ENCODE data around the gene ARL3.
"Not testable (repeated sequence)": the region's sequence is repeated elsewhere in the genome, so short reads cannot be mapped to it uniquely, and the experiment has no call there.

The ARL3 gene, protein sequence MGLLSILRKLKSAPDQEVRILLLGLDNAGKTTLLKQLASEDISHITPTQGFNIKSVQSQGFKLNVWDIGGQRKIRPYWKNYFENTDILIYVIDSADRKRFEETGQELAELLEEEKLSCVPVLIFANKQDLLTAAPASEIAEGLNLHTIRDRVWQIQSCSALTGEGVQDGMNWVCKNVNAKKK

DNA sequence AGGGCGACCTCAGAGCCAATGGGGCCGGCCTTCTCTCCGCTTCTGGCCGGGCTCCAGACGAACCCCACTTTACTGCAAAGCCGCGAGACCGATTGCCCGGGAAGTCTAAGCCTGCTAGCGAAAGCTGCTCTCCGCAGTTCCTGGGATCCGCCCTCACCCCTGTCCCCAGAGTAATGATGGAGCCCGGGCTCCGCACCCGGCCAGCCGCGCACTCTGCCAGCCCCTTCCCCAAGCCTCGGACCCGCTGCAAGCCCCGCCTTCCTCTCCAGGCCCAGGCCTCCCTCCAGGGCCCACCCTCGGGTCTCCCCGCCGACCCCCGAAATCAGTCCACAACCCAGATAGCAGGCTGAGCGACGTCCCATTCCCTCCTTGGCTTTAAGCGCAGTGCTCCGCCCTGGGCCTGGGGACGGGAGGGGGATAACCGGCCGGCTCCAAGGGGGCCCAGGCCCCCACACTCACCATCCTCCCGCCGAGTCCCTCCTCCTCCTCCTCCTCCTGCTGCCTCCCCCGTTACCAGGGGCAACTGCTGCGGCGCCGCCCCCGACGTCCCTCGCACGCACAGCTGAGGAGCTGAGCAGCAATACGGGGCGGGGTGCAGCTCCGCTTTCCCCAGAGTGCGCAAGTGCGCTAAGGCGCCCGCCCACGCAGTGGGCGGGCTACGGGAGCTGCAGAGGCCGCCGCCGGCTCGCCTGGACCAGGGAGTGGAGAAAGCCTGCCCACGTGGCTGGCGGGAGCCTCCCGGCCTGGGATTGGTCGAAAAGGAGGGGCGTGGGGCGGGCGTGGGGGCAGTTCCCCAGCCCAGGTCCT is at the start of gene ARL3:
ARL3 (minus strand) TSS at position 584 of the 807 bp plus-strand sequence; CDS start at position 462, 122 bp downstream.
- DNase-seq (ENCODE audit: low read depth in 2 of 3, low spot score in 1 of 3): peak; percentile 94 to 99 (median 98)

DNA sequence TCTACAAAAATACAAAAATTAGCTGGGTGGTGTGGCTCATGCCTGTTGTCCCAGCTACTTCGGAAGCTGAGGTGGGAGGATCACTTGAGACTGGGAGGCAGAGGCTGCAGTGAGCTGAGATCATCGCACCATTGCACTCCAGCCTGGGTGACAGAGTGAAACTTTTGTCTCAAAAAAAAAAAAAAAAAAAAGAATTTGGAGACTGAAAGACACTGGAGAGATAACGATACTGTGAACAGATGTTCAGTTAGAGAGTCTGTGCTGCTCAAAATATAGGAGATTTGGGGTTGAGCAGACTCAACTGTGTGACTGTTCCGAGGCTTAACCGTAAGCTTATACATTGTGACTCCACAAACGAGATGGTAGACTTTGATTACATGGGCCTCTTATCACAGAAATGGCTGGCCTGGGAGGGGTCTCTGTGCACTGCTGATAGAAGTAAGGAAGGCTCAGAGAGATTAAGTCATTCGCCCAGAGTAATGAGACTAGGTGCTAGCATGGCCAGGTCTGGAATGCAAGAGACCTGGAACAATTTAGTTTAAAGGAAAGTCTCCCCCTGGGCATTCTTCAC is 48.9 kb upstream of the ARL3 start:
- DNase-seq (ENCODE audit: low read depth in 2 of 3, low spot score in 1 of 3): no peak

DNA sequence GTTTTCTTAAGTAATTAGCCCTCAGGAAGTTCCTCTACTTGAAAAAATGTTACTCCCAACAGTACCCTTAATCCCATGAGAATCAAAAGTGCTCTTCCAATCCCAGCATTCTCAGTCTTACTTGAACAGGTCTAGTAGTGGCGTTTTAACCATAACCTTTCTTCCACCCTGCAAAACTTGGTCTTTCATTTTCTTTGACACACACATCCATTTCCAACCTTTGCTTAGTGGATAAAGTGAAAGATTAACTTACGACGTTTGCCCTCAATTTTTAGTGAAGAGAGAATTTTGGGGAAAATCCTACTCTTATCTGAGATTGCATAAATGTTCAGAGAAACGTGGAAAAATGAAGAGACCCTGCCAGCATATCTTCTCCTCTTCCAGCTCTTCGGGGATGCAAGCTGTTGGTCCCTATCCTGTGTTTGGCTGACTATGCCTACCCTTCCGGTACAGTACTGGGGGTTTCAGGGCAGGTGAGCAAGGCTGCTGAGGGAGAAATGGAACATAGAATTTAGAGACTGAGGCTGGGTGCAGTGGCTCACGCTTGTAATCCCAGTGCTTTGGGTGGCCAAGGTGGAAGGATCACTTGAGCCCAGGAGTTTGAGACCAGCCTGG is 48.3 kb upstream of the ARL3 start:
- no peak for DNase-seq (ENCODE audit: low read depth in 2 of 3, low spot score in 1 of 3)

DNA sequence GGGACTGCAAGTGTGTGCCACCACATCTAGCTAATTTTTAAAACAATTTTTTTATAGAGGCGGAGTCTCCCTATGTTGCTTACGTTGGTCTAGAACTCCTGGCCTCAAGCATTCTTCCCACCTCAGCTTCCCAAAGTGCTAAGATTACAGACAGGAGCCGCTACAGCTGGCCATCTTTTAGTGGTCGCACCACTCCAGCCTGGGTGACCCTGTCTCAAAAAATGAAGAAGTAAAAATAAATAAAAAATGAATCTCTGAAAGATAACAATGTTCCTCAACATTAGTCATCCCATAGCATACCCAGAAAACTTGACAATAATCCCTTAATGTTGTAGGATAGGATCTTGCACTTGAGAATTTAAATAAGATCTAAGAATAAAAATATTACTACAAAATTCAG is 47.8 kb upstream of the ARL3 start:
- DNase-seq (ENCODE audit: low read depth in 2 of 3, low spot score in 1 of 3): no peak

DNA sequence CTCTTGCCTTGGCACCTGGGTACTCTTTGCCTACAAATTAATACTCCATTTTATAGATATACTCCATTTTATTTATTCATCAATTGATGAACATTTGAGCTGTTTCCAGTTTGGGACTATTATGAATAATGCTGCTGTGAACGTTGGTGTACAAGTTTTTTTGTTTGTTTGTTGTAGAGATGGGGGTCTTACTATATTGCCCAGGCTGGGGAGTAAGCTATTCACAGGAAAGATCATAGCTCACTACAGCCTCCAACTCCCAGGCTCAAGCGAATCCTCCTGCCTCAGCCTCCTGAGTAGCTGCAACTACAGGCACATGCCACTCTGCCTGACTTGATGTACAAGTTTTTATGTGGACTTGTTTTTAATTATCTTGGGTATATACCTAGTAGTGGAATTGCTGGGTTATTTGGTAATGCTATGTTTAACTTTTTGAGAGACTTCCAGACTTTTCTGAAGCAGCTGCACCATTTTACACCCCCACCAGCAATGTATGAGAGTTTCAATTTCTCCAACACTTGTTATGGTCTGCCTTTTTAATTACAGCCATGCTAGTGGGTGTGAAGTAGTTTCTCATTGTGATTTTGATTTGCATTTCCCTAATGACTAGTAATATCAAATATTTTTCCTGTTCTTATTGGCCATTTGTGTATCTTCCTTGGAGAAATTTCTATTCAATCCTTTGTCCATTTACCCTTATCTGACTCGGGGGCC is 45.5 kb upstream of the ARL3 start:
- DNase-seq (ENCODE audit: low read depth in 2 of 3, low spot score in 1 of 3): no peak

DNA sequence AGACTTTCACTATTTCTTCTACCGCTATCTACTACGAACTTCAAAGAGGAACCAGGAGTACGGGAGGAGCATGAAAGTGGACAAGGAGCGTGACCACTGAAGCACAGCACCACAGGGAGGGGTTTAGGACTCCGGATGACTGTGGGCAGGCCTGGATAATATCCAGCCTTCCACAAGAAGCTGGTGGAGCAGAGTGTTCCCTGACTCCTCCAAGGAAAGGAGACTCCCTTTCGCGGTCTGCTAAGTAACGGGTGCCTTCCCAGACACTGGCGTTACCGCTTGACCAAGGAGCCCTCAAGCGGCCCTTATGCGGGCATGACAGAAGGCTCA is 44.7 kb upstream of the ARL3 start:
- DNase-seq (ENCODE audit: low read depth in 2 of 3, low spot score in 1 of 3): not testable (repeated sequence)

DNA sequence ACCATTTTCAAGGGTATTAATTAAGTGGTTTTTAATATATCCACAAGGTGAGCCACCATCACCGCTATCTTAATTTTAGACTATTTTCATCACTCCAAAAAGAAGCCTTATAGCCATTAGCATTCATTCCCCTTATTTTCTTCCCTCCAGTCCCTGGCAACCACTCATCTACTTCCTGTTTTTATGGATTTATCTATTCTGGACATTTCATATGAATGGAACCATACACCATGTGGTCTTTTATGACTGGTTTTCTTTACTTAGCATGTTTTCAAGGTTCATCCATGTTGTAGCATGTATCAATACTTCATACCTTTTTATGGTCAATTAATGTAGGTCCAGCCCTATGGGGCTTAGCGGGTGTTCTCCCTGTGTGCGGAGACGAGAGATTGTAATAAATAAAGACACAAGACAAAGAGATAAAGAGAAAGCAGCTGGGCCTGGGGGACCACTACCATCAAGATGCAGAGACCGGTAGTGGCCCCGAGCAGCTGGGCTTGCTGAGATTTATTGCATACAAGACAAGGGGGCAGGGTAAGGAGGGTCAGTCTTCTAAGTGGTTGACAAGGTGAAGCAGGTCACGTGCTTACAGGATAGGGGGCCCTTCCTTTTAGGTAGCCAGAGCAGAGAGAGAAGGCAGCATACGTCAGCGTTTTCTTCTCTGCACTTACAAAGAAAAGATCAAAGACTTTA is 44.2 kb upstream of the ARL3 start:
- no peak for DNase-seq (ENCODE audit: low read depth in 2 of 3, low spot score in 1 of 3)

DNA sequence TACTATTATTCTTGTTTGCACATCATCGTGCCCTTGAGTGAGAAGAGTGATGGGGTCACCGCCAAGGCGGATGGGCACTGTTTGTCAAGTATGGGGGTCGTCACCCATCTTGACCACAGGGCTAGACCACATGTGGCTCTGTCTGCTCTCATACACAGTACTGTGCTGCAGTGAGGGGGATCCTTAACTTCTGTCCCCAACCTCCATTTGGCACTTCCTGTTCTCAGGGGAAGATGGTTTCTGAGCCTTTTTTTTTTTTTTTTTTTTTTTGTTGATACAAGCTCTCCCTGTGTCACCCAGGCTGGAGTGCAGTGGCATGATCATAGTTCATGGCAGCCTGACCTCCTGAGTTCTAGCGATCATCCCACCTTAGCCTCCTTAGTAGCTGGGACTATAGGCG is 43.1 kb upstream of the ARL3 start:
- no peak for DNase-seq (ENCODE audit: low read depth in 2 of 3, low spot score in 1 of 3)

DNA sequence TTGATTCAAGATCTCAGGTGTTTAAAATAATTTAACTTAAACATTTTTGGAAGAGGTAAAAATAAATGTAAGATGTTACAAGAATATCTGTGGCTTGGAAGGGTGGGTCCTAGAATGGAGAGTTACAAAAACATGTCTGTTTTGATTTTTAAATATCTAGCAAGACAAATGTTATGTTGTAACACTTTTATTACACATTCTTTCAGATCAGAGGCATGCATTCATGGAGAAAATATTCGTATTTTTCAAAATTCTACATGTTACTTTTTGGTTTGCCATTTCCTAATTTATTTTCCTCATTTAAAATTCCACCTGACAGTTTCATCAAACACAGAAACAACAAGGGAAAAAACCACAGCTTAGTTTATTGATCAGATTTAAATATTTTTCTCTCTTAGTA is 39.5 kb upstream of the ARL3 start:
- DNase-seq (ENCODE audit: low read depth in 2 of 3, low spot score in 1 of 3): no peak

DNA sequence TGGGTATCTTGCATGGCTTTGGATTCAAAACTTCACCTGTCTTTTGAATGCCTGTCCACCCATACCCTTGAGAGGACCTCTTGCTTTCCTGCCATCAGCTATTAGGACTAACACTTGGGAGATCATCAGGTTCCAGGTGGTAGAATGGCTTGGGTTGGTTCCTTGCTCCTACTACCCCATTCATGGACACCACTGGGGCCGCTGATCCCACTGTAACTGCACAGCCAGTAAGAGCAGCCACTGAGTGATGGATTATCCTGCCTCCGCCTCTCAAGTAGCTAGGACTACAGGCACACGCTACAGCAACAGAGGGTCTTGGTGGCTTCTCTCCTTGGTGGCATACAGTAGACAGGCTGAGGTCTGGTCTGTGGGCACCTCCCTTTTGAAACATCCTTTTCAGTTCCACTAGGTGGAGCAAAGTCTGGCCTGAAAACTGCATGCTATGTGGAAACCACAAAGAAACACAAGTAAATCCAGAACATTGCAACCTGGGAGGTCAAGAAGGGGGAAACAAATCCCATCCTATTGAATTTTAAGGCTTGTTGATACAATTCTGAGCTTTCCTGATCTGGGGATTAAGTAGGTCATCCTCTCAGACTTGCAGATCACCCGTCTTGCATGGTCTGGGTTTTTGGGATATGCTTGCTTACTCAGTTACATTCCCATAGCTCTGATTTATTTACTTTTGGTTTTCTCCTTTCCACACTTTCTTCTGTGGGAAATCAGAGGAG is 38.9 kb upstream of the ARL3 start:
- no peak for DNase-seq (ENCODE audit: low read depth in 2 of 3, low spot score in 1 of 3)

DNA sequence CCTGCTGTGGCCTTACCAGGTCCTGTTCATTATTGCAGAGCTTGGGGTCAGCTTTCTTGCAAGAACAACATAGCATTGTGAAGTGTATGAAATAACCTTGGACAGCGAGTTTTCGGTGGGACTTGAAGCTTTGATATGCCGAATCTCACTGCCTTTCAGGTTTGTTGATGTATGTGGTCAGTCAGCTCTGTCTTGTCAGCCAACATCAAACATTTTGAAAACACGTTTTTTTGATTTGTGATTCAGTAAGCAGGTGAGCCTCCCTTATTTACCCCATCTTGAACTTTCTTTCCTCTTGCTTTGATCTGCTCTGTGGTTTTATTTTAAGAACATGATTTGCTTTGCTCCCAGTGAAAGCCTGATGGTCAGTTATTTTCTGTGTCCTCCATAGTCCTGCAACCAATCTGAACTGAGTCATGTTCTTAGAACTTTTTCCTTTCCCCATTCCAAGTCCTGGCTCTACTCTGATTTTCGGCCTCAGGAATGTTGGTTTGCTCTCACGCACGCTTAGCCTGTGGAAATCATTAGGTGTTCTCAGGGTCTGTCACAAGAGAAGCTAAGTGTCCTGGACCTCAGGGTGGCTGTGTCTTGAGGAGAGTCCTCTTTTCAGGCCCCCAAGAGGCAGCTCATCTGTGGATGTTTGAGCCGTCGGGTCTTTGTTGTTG is 38.2 kb upstream of the ARL3 start:
- DNase-seq (ENCODE audit: low read depth in 2 of 3, low spot score in 1 of 3): no peak

DNA sequence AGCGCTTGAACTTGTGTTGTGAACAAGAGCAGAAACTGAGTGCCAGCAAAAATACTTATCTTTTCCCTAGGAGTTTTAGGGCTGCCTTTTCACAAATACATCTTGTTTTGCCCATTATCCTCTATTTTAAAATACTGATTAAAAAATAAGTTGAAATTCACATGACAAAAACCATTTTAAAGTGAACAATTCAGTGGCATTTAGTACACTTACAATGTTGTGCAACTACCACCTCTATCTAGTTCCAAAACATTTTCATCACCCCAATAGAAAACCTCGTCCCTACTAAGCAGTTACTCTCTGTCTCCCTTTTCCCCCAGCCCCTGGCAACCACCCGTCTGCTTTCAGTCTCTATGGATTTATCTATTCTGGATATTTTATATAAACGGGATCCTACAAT is 31.0 kb upstream of the ARL3 start:
- DNase-seq (ENCODE audit: low read depth in 2 of 3, low spot score in 1 of 3): no peak

DNA sequence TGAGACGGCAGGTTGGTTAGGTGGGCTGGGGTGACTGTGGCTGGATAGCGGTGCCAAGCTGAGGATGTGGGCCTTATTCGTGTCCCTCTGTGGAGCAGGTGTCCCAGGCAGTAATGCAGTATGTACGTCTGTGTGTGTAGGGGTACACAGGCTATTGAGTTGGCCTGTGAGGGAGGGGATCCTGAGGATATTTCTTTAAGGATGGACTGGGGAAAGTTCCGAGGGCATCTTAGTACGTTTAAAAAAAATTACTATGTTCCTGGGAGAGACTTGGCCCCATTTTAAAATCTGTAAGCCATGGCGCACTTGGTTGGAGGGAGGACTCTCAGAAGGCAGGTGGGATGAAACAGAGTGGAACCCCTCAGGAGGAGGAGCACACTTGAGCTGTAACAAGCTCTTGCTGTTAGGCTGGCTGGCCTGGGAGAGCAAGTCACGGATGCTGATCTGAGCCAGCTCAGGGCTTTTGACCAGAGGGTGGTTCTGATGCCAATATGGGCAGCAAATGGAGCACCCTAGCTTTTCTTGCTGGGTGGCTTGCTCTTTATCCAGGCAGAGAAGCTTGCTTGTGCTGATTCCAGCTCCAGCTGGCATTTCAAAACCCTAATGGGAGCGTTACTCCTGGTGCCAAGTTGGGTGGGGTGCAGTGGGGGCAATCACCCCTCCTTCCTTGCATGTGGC is 30.3 kb upstream of the ARL3 start:
- DNase-seq (ENCODE audit: low read depth in 2 of 3, low spot score in 1 of 3): no peak

DNA sequence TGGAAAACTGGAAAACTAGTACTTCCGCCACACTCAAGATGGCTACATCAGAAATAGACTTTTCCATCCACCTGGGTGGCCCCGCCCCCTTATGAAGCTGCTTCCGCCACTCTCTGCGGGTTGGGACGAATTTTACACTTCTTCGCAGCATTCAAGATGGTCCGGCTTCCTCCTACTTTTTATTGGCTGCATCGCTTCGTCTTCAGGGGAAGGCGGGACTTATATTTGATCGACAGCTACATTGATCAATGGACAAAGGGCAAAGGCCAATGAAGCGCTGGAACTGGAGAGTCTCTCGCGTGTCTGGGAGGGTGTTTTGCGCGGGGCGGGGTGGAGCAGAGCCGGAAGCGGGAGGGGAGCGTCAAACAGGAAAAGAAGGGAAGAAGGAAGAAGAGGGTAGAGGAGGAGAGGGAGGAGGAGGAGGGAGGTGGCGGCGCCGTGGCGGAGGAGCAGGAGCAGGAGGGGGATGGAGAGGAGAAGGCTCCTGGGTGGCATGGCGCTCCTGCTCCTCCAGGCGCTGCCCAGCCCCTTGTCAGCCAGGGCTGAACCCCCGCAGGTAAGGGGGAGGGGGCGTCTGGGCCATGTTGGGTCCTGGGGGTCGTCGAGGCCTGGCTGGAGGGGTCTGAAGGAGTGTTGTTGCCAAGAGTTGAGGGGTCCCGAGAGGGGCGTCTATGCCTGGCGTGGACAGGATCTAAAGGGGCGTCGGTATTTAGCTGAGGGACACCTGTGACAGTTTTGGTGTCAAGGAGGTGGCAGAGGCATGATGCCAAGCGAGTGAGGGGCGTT is 29.6 kb upstream of the ARL3 start, which contains the start of gene WBP1L:
WBP1L (plus strand) TSS at position 361 of the 786 bp plus-strand sequence; CDS start at position 467, 106 bp downstream.
- peak; percentile 87 to 97 (median 94) for DNase-seq (ENCODE audit: low read depth in 2 of 3, low spot score in 1 of 3)

DNA sequence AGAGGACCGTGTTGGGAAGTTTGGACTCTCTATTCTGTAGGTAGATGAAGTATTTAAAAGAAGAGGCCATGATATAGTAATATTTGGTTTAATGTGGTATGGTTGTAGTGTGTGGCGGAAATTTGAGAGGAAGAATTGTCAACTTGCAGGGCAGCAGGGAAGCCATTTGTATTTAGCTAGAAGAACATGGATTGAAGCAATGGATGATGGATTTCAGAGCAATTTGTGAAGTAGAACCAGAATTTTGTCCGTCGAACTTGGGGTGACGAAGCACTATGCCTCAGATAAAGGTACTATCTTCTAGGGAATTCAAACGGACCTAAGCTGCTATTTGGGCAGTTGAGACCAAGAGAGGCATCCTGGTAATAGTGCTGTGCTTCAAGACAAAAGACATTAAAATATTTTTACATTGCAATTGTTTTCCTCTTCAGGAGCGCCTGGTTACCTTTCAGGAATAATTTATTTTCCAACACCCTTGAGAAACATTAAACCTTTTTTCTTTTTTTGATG is 28.9 kb upstream of the ARL3 start:
- DNase-seq (ENCODE audit: low read depth in 2 of 3, low spot score in 1 of 3): no peak

DNA sequence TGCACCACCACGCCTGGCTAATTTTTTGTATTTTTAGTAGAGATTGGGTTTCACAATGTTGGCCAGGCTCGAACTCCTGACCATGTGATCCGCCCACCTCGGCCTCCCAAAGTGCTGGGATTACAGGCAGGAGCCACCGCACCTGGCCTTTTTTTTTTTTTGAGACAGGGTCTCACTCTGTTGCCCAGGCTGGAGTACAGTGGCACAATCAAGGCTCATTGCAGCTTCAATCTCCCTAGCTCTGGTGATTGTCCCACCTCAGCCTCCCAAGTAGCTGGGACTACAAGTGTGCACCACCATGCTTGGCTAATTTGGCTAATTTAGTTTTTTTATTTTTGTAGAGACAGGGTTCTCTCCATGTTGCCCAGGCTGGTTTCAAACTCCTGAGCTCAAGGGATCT is 28.1 kb upstream of the ARL3 start:
- DNase-seq (ENCODE audit: low read depth in 2 of 3, low spot score in 1 of 3): not testable (repeated sequence)

DNA sequence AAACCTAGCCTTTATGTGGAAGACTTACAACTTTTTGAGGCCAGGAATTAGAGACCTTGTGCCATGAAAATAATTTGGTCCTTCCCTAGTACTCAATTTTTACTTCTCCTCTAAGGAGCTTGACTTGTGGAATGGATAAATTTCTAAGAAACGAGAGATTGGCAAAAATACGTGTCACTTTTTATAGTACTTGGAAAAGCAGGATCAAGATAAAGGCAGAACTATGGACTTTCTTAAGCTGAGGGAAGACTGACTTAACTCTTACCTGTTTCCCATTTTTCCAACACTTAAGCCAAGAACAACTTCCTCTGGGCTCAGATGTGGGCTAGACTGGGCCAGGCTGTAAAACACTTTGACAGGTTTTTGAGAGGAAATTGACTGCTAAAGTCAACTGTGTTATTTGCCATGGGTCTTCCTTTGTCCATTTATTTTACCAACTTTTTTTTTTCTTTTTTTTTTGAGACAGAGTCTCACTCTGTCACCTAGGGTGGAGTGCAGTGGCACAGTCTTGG is 27.6 kb upstream of the ARL3 start:
- DNase-seq (ENCODE audit: low read depth in 2 of 3, low spot score in 1 of 3): no peak

DNA sequence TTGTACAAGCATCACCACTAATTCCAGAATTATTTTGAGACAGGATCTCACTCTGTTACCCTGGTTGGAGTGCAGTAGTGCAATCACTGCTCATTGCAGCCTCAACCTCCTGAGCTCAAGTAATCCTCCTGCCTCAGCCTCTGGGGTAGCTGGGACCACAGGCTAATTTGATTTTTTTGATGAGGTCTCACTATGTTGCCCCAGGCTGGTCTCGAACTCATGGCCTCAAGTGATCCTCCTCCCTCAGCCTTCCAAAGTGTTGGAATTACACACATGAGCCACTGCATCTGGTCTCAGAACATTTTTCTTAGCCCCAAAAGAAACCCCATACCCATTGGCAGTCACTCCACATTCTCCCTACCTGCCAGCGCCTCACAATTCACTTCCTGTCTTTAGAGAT is 26.0 kb upstream of the ARL3 start:
- DNase-seq (ENCODE audit: low read depth in 2 of 3, low spot score in 1 of 3): no peak

All from stimulated activated CD4-positive, alpha-beta T cell treated with anti-CD3 and anti-CD28 coated beads, Interleukin-12 subunit alpha, Interleukin-12 subunit beta, amount 100 ng/mL, for 48 hours (primary cell).